ENCODE results near the gene C1RL. TPM values are rescaled to one million over a fixed set of nuclear protein-coding genes. Genes with fewer than 3 reads are reported as not detected.

The C1RL gene
- total RNA-seq, 4 donors from 2014 or later: 66.2 to 114 (median 95.8) TPM

DNA sequence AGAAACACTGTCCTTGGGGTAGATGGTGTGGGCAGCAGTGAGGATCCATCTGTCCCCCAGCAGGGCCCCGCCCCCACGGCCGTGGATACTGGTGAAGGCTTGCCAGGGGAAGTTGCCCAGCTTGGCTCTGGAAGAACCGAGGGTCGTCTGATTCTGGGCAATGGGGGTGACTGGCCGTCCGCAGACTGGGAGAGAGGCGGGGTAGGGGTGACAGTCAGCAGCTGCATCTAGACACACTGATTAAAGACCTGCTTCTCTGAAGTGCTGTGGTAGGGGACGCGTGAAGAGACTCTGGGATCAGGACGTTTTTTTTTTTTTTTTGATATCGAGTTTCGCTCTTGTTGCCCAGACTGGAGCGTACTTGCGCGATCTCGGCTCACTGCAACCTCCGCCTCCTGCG, 12.0 kb downstream of the C1RL start:
- no peak for TF ChIP-seq CTCF (IDR thresholded peaks at IDR 0.05; ENCODE audit: low read depth)

DNA sequence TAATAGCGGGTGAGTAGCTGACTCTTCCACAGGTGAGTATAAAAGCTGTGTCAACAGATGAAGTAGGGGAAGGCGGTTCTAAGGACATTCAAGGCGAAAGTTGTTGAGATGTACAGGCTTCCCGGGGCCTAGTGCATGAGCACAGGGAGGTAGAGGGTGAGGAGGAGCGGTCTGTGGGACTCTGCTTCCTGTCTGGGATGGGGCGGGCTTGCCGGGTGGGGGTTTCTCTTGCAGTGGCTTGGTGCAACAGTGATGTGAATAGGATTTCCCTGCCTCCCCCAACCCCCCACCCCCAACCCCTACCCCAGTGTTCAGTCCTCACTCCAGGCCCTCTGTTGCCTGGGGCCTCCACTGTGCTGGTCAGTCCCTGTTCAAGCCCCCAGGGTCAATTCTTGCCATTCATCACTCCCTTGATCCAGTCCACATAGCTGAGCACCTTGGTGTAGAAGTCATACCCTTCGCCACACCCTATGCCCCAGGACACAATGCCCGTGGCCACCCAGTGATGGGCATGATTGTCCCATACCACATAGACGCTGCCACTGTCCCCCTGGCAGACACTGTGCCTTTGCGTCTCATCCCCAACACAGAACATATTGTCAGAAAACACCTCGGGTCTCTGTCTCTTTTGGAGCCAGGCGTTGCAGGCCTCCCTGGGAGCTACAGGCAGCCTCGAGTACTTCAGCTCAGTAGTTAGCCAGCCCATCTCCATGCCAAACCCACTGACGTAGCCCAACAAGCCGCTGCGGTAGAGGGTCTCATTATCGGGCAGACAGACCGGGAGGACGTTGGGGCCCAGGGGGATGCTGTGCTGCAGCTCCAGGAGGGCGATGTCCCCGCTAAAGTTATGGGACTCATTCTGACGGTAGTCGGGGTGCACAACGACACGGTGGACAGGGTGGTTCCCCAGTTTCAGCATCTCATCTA, 12.7 kb downstream of the C1RL start:
- no peak for TF ChIP-seq CTCF (IDR thresholded peaks at IDR 0.05; ENCODE audit: low read depth)

DNA sequence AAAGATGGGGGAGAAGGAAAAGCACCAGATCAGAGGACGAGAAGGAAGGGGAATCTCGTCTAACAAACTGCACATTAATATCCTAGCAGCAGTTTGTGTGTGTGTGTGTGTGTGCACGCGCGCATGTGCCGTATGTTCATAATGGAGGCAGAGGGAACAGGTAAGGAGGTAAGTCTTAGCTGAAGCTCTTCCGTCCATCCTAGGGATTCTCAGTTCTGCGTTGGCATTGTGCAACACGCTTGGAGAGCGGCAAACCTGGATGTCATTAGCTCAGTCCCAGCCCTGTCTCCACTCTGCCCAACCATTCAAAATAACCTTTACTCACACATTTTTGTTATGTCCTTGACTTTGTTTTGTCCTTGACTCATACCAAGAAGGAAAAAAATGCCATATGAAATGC, 15.1 kb downstream of the C1RL start:
- TF ChIP-seq CTCF (IDR thresholded peaks at IDR 0.05; ENCODE audit: low read depth): no peak

DNA sequence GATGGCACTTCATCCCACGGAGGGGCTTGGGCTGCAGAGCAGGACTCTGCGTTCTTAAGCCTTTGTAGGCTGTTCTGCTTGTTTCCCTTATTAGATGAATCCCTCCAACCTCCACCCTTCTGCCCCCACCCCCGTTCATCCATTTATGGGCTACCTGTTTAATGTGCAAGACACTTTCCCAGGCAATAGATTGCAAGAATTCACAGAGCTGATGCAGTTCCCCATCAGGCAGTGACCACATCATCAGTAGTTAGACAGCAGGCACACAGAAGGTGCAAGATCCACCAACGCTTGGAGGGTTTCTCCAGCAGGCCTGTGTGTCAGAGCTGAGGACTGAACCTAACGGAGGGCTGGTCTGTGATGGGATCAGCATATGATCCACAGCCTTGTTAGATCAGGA, 15.5 kb downstream of the C1RL start:
- TF ChIP-seq CTCF (IDR thresholded peaks at IDR 0.05; ENCODE audit: low read depth): no peak

- no peak for TF ChIP-seq CTCF (IDR thresholded peaks at IDR 0.05; ENCODE audit: low read depth)
Measured at GRCh38 chr12:7092986-7093460, 16.0 kb downstream of the C1RL start.

- no peak for TF ChIP-seq CTCF (IDR thresholded peaks at IDR 0.05; ENCODE audit: low read depth)
Measured at GRCh38 chr12:7092229-7092985, 16.6 kb downstream of the C1RL start, which contains the start of gene C1R. C1R (minus strand) TSS chr12:7092445; CDS start chr12:7092388, 57 bp downstream.

DNA sequence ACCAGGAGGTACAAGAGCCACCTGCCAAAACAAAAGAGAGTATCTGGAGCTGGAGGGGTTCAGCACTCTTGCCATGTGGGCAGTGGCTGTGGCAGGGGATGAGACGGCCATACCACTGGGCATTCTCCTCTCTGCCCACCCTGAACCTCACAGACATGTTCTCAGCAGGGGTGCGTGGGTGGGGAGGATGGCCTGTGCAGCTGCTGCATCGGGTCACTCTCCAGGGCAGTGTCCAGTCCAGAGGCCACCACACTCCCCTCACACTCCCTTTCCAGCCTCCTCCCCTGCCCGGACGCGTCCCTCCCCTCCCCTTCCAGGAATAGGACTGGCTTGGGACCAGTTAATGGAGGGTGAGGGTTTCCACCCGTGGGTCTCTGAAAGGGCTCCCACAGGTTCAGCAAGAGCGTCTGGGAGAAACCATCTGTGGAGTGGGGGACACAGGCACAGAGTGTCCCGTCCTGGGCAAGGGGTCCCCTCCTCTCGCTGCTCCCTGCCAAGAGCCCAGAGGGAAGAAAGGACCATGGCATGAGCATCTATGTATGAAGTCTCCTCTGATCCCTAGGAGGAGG, 17.3 kb downstream of the C1RL start:
- TF ChIP-seq CTCF (IDR thresholded peaks at IDR 0.05; ENCODE audit: low read depth): no peak
